NCI-H1105 (cell line): ENCODE results near the gene LAIR1.
A peak's percentile ranks its signal among the peaks of the same experiment; 100 is the strongest.
"Not testable (repeated sequence)": the region's sequence is repeated elsewhere in the genome, so short reads cannot be mapped to it uniquely, and the experiment has no call there.

ENCODE experiments used
- DNase-seq: peaks from one replicate; lab custom pipeline; 2025; lab: John Stamatoyannopoulos, UW

Gene LAIR1

GRCh38 chr19:54341295-54341694, 23.4 kb downstream of the LAIR1 start:
- no peak for DNase-seq

GRCh38 chr19:54339646-54340358, 24.9 kb downstream of the LAIR1 start:
- DNase-seq = no peak

GRCh38 chr19:54338521-54338920, 26.2 kb downstream of the LAIR1 start:
- DNase-seq = no peak

GRCh38 chr19:54337858-54338230, 26.9 kb downstream of the LAIR1 start:
- no peak for DNase-seq

- no peak for DNase-seq
Measured at GRCh38 chr19:54336893-54337857, 27.6 kb downstream of the LAIR1 start.

- no peak for DNase-seq
Measured at GRCh38 chr19:54335979-54336892, 28.5 kb downstream of the LAIR1 start.

GRCh38 chr19:54335164-54335563, 29.6 kb downstream of the LAIR1 start:
- no peak for DNase-seq

GRCh38 chr19:54333586-54334298, 31.0 kb downstream of the LAIR1 start:
- DNase-seq = no peak

GRCh38 chr19:54332149-54332548, 32.6 kb downstream of the LAIR1 start:
- DNase-seq = no peak

- no peak for DNase-seq
Measured at GRCh38 chr19:54331626-54332025, 33.1 kb downstream of the LAIR1 start.

- no peak for DNase-seq
Measured at GRCh38 chr19:54329476-54330165, 35.1 kb downstream of the LAIR1 start.

- DNase-seq = not testable (repeated sequence)
Measured at GRCh38 chr19:54328781-54329180, 36.0 kb downstream of the LAIR1 start.

- DNase-seq = no peak
Measured at GRCh38 chr19:54325631-54326030, 39.1 kb downstream of the LAIR1 start.

- DNase-seq = peak; percentile 2
Measured at GRCh38 chr19:54325194-54325621, 39.5 kb downstream of the LAIR1 start.

- no peak for DNase-seq
Measured at GRCh38 chr19:54324071-54324470, 40.7 kb downstream of the LAIR1 start.

GRCh38 chr19:54322934-54323333, 41.8 kb downstream of the LAIR1 start:
- DNase-seq = not testable (repeated sequence)

- not testable (repeated sequence) for DNase-seq
Measured at GRCh38 chr19:54322295-54322694, 42.4 kb downstream of the LAIR1 start.

GRCh38 chr19:54319892-54320670, 44.6 kb downstream of the LAIR1 start:
- no peak for DNase-seq

- DNase-seq = no peak
Measured at GRCh38 chr19:54319049-54319448, 45.7 kb downstream of the LAIR1 start.

GRCh38 chr19:54317965-54318240, 46.8 kb downstream of the LAIR1 start:
- DNase-seq = no peak
